Femur (tissue), 1 donor: ENCODE data around the gene PABPC3.

Experiments
- DNase-seq: peaks from one replicate; pipeline ENCODE4 v3.0.0-alpha.2; 2017

The PABPC3 gene

DNA sequence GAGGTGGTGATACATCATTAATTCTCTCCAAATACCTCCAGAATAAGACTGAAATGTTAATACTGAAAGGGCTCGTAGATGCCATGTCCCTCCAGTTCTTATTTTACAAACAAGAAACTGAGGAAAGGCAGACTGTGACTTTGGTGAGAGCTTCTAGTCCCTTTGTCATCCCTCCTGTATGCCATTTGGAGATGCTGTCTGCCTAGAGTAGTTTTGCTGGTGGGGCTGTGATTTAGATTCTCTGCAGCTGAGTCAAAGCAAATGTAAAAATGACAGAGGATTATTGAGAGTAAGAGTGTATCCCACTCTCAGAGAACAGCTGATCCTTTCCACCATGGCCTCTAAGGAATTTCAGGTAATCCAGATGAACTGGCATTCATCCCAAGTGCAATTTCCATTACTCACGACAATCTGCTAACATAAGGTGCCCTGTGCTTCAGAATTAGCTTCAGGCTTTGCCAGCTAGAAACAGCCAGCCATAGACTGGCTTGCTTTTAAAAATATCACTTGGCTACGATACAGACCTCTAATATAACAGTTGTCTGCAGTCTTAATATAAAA lies 16.8 kb downstream of the PABPC3 start:
- no peak for DNase-seq

DNA sequence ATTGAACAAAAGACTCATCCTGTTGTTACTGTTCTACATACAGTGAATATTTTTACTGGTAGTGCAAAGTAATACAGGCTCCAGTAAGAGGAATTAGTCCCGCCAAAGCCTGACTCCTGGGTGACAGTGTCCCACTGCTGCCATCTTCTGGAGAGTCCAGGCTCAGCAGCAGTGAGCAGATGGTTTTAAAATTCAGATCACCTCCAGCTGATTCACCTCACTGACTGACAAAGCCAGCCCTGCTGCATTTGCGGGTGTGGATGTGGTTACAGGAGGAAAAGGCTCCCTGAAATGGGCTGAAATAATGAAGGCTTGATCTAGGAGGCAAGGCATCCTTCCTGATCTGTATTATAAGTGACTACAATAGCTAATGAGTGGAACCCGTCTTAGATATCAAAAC lies 18.3 kb downstream of the PABPC3 start:
- peak; percentile 80 for DNase-seq

DNA sequence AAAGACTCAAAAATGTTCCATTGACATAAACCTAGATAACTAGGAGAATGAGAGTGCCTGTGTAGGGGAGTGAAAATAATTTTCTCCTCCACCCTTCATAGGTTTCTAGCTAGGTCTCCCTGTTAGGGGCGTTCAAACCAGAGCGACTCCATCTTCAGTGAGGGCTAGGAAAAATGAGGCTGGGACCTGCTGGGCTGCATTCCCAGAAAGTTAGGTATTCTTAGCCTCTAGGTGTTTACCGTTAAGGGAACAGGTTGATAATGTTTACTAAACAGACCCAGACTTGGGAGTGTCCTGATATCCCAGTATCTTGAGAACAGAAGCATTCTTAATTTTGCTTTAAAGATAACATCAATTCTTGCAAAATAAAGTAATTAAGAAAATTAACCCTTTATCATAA lies 20.1 kb downstream of the PABPC3 start:
- no peak for DNase-seq

DNA sequence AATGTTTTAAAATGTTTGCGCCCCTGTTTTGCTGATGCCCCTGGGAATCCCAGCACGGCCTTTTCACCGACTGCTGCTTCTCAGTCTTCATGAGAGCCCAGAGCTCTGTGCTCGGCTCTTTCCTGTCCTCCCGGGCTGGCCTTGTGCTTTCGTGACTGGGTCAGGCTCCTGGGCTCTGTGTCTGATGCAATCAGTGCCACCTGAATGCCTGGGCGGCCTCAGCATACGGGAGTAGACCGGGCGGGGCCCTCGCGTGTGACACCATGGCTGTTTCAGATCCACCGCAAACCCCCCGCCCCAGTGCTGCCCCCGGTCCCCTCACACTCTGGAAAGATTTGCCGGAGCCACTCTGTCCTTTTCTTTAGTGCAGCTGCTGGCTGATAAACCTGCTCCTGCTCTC lies 21.4 kb downstream of the PABPC3 start:
- no peak for DNase-seq

DNA sequence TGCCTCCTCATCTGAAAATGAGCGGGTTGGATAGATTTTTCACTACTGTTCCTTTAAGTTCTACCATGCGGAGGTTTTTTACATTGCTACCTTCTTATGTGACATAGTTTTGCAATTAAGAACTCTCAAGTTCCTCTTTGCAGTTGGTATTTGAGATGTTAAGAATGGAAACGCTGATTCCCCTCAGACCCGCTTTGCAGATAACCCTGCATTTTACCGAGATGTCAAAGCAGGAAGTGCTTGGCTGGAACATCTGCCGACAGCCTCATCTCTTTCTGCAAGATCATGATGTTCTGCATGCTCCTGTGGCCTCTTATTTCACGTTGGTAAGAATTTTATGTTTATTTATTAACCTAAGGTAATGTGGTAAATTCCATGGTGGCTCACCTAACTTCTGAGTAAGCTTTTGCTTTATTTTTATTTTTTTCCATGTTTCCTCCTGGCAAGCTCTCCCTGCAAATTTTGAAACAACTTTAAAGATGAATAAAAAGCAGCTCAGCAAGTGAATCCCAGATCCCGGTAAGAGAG lies 22.5 kb downstream of the PABPC3 start:
- DNase-seq, result no peak

DNA sequence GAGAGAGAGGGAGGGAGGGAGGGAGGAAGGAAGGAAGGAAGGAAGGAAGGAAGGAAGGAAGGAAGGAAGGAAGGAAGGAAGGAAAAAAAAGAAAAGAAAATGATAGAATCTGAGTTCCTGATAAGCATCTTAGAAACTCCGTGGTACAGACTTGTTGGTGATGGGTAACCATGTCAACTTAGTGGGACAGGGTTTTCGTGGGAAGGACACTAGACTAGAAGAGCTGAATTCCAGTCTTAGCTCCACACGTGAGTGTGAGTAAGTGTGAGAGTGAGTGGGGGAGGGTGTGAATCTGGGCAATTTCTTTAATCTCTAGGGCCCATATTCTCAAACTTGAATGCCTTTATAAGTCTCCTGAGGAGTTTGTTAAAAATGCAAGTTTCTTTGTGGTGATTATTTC lies 35.0 kb downstream of the PABPC3 start:
- no peak for DNase-seq

GRCh38 chr13:25131881-25132420 lies 36.0 kb downstream of the PABPC3 start:
- no peak for DNase-seq

GRCh38 chr13:25132751-25133390 lies 36.9 kb downstream of the PABPC3 start:
- DNase-seq, result no peak

GRCh38 chr13:25135896-25136295 lies 40.0 kb downstream of the PABPC3 start:
- DNase-seq, result no peak

GRCh38 chr13:25136880-25137787 lies 41.2 kb downstream of the PABPC3 start:
- DNase-seq, result no peak

DNA sequence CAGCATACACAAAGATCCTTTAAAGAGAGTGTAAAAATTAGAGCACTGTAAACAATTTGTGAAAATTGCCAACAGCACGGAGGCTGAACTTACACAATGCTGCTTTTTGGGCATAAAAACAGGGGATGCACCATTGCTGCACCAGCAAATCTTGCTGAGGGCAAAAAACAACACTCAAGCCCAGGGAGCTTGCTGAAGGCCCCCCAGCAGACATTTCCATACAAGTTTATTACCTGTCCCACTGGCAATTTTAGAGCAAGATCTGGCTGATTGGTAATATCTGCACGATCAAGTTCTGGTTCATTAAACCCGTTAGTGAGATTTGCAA lies 41.8 kb downstream of the PABPC3 start:
- no peak for DNase-seq

- no peak for DNase-seq
Measured at GRCh38 chr13:25141042-25141441, 45.1 kb downstream of the PABPC3 start.

DNA sequence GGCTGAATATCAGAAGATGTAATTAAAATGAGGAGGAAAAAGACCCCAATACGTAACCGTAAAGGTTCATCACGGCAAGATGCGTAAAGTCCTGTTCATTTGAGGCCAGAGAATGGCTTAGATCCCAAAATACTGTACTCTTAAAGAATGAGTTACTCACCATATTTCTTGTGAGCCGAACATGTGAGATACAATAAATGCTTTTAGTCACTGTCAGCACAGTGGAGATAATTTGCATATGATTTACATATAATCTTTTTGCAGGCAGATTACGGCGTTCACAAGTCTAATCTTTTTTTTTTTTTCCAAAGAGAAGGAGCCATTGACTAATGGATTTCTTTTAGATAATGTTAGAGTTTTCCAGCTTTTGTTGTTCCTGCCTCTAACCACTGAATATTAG lies 47.8 kb downstream of the PABPC3 start:
- no peak for DNase-seq

DNA sequence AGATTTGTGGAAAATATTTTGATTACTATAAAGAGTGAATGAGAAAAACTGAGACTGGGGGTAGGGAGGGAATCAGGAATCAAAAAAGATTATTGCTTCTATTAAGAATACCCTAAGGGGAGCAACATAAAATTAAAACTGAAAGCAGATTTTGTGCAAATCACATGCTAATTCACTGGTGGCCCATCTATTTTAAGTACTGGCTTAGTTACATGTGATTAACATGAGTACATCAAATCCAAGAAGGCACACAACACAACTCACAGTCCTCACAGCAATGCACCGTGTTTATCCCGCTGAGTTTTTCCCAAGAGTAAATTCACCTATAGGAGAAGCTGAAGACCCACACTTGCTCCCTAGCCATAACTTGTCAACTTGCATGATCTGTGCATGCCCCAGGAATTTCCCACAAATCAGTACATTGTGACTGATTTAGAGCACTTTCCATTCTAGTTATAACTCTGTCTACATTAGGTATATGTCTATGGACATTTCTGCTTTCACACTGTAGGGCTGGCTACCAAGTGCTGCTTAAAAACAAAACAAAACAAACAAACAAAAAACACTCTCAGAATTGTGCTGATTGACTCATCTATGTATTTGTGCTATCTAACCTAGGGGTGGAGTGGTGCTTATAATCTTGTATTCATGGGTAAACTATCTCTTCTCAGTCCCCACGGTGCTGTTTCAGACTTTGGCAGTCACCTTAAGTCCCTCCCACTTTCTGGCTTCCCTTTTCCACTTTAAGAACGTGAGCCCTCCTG lies 51.9 kb downstream of the PABPC3 start:
- DNase-seq, result no peak

DNA sequence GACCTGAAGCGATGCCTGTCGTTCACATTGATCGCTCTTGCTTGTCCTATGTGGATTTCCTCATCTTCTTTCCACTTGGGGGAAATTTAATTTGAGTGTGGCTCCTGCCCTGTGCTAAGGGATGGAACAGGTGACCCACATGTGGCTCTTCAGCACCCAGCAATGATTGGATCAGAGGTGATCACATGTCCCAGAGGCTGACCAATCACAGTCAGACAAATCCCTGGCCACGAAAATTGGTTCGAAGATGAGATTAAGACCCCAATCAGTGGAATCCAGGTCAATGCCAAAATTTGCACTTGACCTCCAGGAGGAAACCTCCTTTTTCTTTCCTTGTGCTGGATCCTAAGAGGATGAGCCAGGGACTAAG lies 52.5 kb downstream of the PABPC3 start:
- DNase-seq, result no peak
